ENCODE data around the gene DBT.

Gene DBT

GRCh38 chr1:100187912-100188311 lies 61.7 kb downstream of the DBT start:
- DNase-seq = no peak

- DNase-seq = no peak
Measured at GRCh38 chr1:100184536-100184935, 65.1 kb downstream of the DBT start.

GRCh38 chr1:100183370-100183769 lies 66.3 kb downstream of the DBT start:
- DNase-seq = no peak

DNA sequence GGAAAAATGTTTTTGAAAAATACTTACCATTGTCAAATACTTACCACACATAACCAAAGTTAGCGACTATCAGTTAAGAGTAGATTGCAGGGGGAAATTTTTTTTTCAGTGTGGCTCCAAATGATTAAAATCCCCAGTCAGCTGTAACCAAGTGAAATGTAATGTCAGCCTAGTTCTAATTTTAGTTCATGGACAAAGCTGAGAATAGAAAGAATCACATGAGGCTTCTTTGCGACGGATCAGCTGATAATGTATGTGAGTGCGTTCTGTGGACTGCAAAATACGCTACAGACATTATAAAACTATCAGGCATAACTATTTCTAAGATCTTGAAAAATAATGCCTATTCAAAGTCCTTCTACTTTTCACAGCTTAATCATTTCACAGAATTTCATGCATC lies 71.5 kb downstream of the DBT start, which contains the start of gene LRRC39:
LRRC39 (minus strand) TSS at position 166 of the 400 bp plus-strand sequence. CDS start 9,740 bp downstream, outside the sequence.
- DNase-seq = no peak

DNA sequence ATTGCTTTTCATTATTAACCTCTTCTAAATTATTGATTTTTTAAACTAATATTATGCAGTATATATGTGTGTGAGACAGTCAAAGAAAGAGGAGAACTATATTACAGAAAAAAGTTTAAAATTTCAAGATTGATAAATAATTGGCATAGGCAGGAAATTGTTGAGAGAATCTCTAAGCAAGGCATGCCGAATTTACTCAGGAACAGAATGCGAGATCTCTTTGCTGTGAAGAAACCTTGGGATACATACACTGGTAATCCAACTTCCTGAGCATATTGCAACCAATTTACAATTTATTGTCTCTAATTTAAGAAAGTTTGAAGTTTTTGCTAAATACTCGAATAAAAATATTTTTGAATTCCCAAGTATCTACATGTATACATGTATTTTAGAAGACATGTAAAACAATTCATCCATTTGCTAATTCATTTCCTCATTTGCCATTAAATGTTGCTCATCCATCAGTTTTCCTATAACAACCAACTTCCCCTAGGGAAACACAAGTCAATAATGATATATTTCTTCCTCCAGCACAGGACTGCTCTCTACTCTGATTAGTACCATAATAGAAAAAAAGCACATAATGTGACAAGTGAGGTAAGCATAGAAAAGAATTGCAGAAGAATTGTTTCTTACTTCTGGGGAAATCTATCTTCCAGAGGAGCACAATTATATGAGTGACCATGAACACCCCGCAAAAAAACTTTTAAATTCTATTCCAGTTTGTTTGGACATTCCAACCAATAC lies 72.2 kb downstream of the DBT start:
- DNase-seq = no peak

- no peak for DNase-seq
Measured at GRCh38 chr1:100168051-100168450, 81.6 kb downstream of the DBT start.

GRCh38 chr1:100164702-100165101 lies 84.9 kb downstream of the DBT start:
- DNase-seq = no peak

GRCh38 chr1:100164216-100164615 lies 85.4 kb downstream of the DBT start:
- DNase-seq = no peak

DNA sequence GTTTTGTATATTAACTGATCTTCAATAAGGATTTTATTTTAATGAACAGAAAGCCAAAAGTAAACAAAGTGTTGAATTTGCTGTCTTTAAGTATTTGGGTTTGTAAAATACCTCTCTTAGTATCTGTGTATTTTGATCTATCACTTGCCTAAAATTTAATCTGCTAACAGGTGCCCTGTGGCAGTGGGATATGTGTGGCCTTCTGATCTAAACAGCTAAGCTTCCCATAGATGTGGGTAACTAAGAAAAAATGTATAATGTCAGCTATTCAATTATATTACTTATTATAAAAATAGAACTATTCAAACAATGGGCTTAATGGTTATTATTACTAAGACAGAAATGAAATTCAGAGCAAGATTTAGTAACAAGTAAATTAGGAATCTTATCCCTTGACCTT lies 86.8 kb downstream of the DBT start:
- DNase-seq = no peak

- no peak for DNase-seq
Measured at GRCh38 chr1:100152271-100152670, 97.4 kb downstream of the DBT start.

DNA sequence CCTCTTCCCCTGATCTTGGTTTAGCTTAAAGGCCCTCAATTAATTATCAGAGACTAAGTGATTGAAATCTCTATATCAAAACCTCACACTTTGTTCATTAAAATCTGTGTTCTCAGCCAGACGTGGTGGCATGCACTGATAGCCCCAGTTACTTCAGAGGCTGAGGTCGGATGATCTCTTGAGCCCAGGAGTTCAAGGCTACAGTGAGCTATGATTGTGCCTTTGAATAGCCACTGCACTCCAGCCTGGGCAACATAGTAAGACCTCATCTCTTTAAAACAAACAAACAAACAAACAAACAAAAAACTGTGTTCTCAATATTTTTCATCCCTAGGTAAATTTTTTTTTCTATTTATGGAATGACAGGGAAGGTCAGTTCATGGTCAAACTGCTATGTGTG lies 98.0 kb downstream of the DBT start:
- no peak for DNase-seq

GRCh38 chr1:100147875-100148274 lies 101.8 kb downstream of the DBT start:
- DNase-seq = no peak

DNA sequence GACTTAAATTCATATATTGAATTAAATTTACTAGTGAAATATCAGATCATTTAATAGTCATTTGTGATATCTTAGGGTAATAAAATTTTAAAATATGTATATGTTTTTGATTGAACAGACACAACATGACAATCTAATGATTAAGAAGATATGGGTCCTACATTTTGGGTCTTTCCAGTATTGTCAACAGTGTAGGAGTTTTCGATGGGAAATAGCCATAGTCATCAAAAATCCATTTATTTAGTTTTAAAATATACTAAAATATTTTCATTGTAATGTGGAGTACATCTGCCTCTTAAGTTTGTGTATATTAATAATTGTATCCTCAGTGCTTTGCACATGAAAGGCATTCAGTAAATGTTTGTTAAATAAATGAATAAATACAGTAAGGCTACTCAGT lies 102.7 kb downstream of the DBT start:
- DNase-seq = no peak

GRCh38 chr1:100145116-100145515 lies 104.5 kb downstream of the DBT start:
- no peak for DNase-seq

- no peak for DNase-seq
Measured at GRCh38 chr1:100142343-100142742, 107.3 kb downstream of the DBT start.

GRCh38 chr1:100141192-100141591 lies 108.4 kb downstream of the DBT start:
- no peak for DNase-seq

DNA sequence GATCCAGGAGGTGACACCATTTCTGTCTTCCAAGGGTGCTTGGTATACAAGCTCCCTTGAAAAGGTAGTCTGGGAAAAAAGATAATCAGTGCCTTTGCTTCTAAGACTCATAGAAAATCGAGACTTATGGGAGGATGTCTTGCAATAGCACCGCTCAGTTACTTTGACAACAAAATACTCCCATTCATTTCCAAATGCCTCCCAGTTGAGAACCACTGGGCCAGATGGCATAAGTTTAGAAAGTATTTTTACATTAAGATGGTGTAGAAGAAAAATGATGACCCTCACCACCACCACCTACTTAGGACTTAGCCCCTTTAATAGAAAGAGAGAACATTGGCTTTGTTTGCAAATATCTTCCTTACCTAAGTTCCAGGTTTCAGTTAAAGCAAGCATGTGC lies 112.0 kb downstream of the DBT start:
- no peak for DNase-seq

All from EL (cell line).